ENCODE results near the gene SLC38A6. TPM values are rescaled to one million over a fixed set of nuclear protein-coding genes. Genes with fewer than 3 reads are reported as not detected.

The SLC38A6 gene
- total RNA-seq, 1 experiment from 2014 or later, result 6.0 TPM

DNA sequence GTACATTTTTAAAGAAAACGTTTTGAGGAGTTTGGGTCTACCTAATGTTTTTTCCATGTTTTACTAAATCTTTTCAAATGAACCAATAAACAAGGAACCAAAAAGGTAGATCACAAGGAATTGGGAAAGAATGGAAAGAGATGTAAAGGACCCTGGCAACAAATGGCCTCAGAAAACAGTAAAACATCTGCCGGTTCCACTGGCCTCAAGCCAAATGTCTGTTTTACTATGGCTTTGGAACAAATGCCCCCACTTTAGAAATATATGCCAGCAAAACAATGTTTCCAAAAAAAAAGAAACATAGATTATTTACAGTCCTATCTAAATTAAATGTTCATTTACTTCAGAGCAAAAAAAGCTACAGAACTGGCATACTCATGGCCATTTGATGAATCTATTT is 3.2 kb upstream of the SLC38A6 start:
- Histone ChIP-seq H3K27me3 (ENCODE audit: insufficient read depth, low read length) (no peaks in the 10 kb centered on the region; the same call in 1 of the 2 replicates), H4K8ac (replicated peaks; ENCODE audit: insufficient read length, low read depth, low read length) (no peak overlapping the region), H2BK5ac (ENCODE audit: insufficient read length, low read length) (no peak overlapping the region), H3K79me1 (ENCODE audit: insufficient read depth, low read depth, low read length, poor library complexity, severe bottlenecking) (no peaks in the 10 kb centered on the region), H4K20me1 (ENCODE audit: control insufficient read depth, insufficient read depth, insufficient read length) (no peaks in the 10 kb centered on the region), H3K23me2 (ENCODE audit: insufficient read length, low read depth, low read length, poor library complexity, severe bottlenecking) (peaks cover 12% of the 10 kb centered on the region), H3T11ph (ENCODE audit: low read length) (no peak overlapping the region), H3K14ac (ENCODE audit: insufficient read depth, low read length) (no peak overlapping the region), H3K4ac (ENCODE audit: low read depth, low read length) (no peak overlapping the region), H2BK12ac (ENCODE audit: insufficient read length, low read depth, low read length) (no peak overlapping the region), H2BK15ac (ENCODE audit: low read depth, low read length) (no peak overlapping the region), H4K91ac (ENCODE audit: insufficient read length, low read depth, low read length) (no peak overlapping the region), H3K4me2 (ENCODE audit: insufficient read depth, insufficient read length, low read length) (no peak overlapping the region), H2AFZ (ENCODE audit: low read length) (no peak overlapping the region), H3K4me1 (ENCODE audit: insufficient read depth, low read length) (no peaks in the 10 kb centered on the region; the same call in 1 of the 2 replicates), H3K9ac (ENCODE audit: extremely low read depth, insufficient read length, low read length) (no peak overlapping the region), H3K9me3 (ENCODE audit: control insufficient read depth, low read depth, low read length) (no peaks in the 10 kb centered on the region), H2AK5ac (ENCODE audit: insufficient read length, low read length) (no peak overlapping the region), H3K27ac (ENCODE audit: insufficient read length, low read depth, low read length) (no peak overlapping the region), H2BK20ac (ENCODE audit: low read depth, low read length, poor library complexity, severe bottlenecking) (no peak overlapping the region), H3K79me2 (ENCODE audit: insufficient read depth, low read length) (peaks cover 6% of the 10 kb centered on the region; the same call in 1 of the 2 replicates), H3K18ac (ENCODE audit: insufficient read length, low read depth, low read length) (no peak overlapping the region), H3K56ac (ENCODE audit: insufficient read length, low read depth, low read length) (no peak overlapping the region), H4K5ac (ENCODE audit: insufficient read length, low read depth, low read length) (no peak overlapping the region), H2BK120ac (ENCODE audit: low read depth, low read length, poor library complexity, severe bottlenecking) (no peak overlapping the region), H3K23ac (ENCODE audit: insufficient read length, low read depth, low read length) (no peak overlapping the region)
- peaks cover 11 to 15% of the 10 kb centered on the region in 2 experiments for H3K4me1 Mint-ChIP-seq
- no peak overlapping the region for H3K4me3 Mint-ChIP-seq
- no CpG with 5 or more reads among the region's 2 CpGs for WGBS (ENCODE audit: extremely low coverage, insufficient read length, low lambda C conversion rate)
- peaks cover 5 to 42% (median 25%) of the 10 kb centered on the region in 3 experiments; a peak in 6 of 7 replicates for H3K36me3 Mint-ChIP-seq (ENCODE audit: insufficient read depth in 1 of 3, low read depth in 3 of 3)
- DNase-seq, result no peak
- H3K27ac Mint-ChIP-seq, result no peak overlapping the region
- H3K27me3 Mint-ChIP-seq (ENCODE audit: low read depth), result no peaks in the 10 kb centered on the region
- H3K9me3 Mint-ChIP-seq, result no peaks in the 10 kb centered on the region
- TF ChIP-seq, protein P1, sequence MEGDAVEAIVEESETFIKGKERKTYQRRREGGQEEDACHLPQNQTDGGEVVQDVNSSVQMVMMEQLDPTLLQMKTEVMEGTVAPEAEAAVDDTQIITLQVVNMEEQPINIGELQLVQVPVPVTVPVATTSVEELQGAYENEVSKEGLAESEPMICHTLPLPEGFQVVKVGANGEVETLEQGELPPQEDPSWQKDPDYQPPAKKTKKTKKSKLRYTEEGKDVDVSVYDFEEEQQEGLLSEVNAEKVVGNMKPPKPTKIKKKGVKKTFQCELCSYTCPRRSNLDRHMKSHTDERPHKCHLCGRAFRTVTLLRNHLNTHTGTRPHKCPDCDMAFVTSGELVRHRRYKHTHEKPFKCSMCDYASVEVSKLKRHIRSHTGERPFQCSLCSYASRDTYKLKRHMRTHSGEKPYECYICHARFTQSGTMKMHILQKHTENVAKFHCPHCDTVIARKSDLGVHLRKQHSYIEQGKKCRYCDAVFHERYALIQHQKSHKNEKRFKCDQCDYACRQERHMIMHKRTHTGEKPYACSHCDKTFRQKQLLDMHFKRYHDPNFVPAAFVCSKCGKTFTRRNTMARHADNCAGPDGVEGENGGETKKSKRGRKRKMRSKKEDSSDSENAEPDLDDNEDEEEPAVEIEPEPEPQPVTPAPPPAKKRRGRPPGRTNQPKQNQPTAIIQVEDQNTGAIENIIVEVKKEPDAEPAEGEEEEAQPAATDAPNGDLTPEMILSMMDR (conservative IDR thresholded peaks at IDR 0.05), result no peak
